PFSK-1 (cell line): ENCODE measurements around the gene JMJD1C.

Experiments
- POLR2AphosphoS5 ChIP-seq: IDR thresholded peaks from 2 replicates; pipeline ENCODE4 v1.6.1; 2012; ENCODE audit warnings: low read depth, mild to moderate bottlenecking, control low read depth, low read length, moderate library complexity
- REST ChIP-seq, 2 experiments: IDR thresholded peaks; 2 replicates each; pipeline versions ENCODE4 v1.6.1 to v1.8.0; 2011 to 2012; ENCODE audit warnings: low read depth in 2 of 2, low read length in 2 of 2, control low read depth in 1 of 2, inconsistent platforms in 1 of 2, mild to moderate bottlenecking in 1 of 2, moderate library complexity in 1 of 2; ENCODE audit not compliant: insufficient read depth in 1 of 2

DNA sequence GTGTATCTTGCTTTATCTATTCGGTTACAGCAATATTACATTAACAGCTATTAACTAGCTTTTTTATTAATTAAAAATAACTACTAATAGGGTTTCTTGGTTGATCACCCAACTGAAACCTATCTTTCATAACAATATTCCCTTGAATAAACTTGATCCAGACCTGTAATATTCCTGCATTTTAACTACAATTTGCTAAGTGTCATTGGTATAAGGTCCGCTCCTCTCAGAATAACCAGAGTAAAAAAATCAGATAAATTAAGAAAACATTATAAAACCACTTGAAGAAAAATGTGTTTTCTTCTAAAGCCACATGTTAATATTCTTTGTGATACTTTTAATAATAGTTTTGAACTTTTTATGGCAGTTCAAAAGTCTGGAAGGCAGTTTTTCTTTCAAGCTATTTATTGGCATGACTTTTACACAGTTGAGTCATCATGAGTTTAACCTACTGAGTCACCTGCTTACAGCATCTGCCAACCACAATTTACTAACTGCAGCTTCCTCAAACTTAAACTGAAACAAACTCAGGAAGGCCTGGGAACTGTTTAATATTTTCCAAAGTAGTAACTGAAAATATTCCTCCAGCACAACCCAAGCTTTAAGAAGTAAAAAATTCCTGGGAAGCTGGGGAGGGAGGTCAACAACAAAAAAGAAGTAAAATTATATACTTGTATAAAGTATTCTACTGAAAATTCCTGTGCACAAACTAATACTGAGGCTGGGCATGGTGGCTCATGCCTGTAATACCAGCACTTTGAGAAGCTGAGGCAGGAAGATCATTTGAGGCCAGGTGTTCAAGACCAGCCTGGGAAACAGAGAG is 229.5 kb downstream of the JMJD1C start:
- TF ChIP-seq REST (IDR thresholded peaks at IDR 0.05; ENCODE audit: insufficient read depth in 1 of 2, low read depth in 2 of 2, low read length in 2 of 2) = no peak
- no peak for TF ChIP-seq POLR2AphosphoS5
